Caco-2 (cell line): ENCODE measurements around the gene TMEM143. TPM values are rescaled to one million over a fixed set of nuclear protein-coding genes. Genes with fewer than 3 reads are reported as not detected.

Experiments used
- BruUV-seq: library from RNA; stranded (reverse); fragments of 400-500 nt; replicated peaks from 2 replicates; lab custom pipeline; 2021; lab: Mats Ljungman, UMichigan
- CTCF ChIA-PET: fragments of 300-600 bp; sonication (Branson Sonifier 250); formaldehyde crosslinking; loops from one replicate; lab custom pipeline; 2022; ENCODE audit warnings: antibody characterized with exemption; lab: Charles Lee
- POLR2A ChIA-PET: fragments of 300-600 bp; sonication (Branson Sonifier 250); formaldehyde crosslinking; loops from one replicate; lab custom pipeline; 2022; ENCODE audit warnings: antibody characterized with exemption; lab: Charles Lee
- DNase-seq, 2 experiments: peaks; one replicate each; pipeline versions ENCODE4 v3.0.0 to v3.0.0-alpha.2; 2020 to 2022
- H3K27me3 ChIP-seq: replicated peaks from 2 replicates; pipeline ENCODE4 v1.6.0; 2011; ENCODE audit warnings: low read length; ENCODE audit not compliant: control insufficient read depth, insufficient read depth
- H3K36me3 ChIP-seq: 2 replicates; pipeline ENCODE4 v1.5.1; 2011; ENCODE audit warnings: low read length; ENCODE audit not compliant: control insufficient read depth, insufficient read depth
- H3K4me1 ChIP-seq: fragments of 250-450 bp; sonication (Bioruptor Pico); 2 replicates; pipeline ENCODE4 v1.5.1; 2020; ENCODE audit warnings: mild to moderate bottlenecking
- H3K4me3 ChIP-seq: 2 replicates; pipeline ENCODE4 v1.5.1; 2011; ENCODE audit warnings: low read depth, mild to moderate bottlenecking, control low read depth, low read length
- H3K9me3 ChIP-seq: fragments of 250-450 bp; sonication (Bioruptor Pico); 2 replicates; pipeline ENCODE4 v1.5.1; 2020; ENCODE audit warnings: mild to moderate bottlenecking, moderate library complexity
- H3K27ac Mint-ChIP-seq: one replicate; pipeline ENCODE4 v1.8.0; 2022; ENCODE audit warnings: mixed read lengths; ENCODE audit not compliant: unreplicated experiment
- H3K27me3 Mint-ChIP-seq: one replicate; pipeline ENCODE4 v1.8.0; 2022; ENCODE audit warnings: mixed read lengths; ENCODE audit not compliant: insufficient read depth, unreplicated experiment
- H3K36me3 Mint-ChIP-seq: one replicate; pipeline ENCODE4 v1.8.0; 2022; ENCODE audit warnings: mild to moderate bottlenecking, mixed read lengths; ENCODE audit not compliant: insufficient read depth, unreplicated experiment
- H3K4me1 Mint-ChIP-seq: one replicate; pipeline ENCODE4 v1.8.0; 2022; ENCODE audit warnings: low read depth, mixed read lengths; ENCODE audit not compliant: unreplicated experiment
- H3K4me3 Mint-ChIP-seq: one replicate; pipeline ENCODE4 v1.8.0; 2022; ENCODE audit warnings: mild to moderate bottlenecking, moderate library complexity, mixed read lengths; ENCODE audit not compliant: unreplicated experiment
- H3K9me3 Mint-ChIP-seq: one replicate; pipeline ENCODE4 v1.8.0; 2022; ENCODE audit warnings: mixed read lengths; ENCODE audit not compliant: unreplicated experiment
- CTCF ChIP-seq, 2 experiments: fragments of 200-600 bp in 1 of 2; IDR thresholded peaks; 1 replicate in 1 of 2; 2 replicates in 1 of 2; pipeline versions ENCODE4 v1.5.1 to v1.8.0; 2011 to 2022; ENCODE audit warnings: antibody characterized with exemption in 1 of 2, control low read depth in 1 of 2, inconsistent platforms in 1 of 2, low read depth in 1 of 2, low read length in 1 of 2, mild to moderate bottlenecking in 1 of 2, moderate library complexity in 1 of 2; ENCODE audit not compliant: insufficient read depth in 1 of 2, severe bottlenecking in 1 of 2, unreplicated experiment in 1 of 2
- intact Hi-C: fragments of 100-400 bp; cut with micrococcal nuclease; formaldehyde crosslinking; loops from one replicate; pipeline ENCODE4 v1.10.0; 2022; ENCODE audit not compliant: unreplicated experiment
- total RNA-seq: library from RNA; stranded (reverse); gene quantifications from 2 replicates; pipeline ENCODE4 v1.2.3, GENCODE V29; 2022

Gene TMEM143
- total RNA-seq, 1 experiment from 2014 or later, result 24.4 TPM

GRCh38 chr19:48332662-48333466 lies 30.9 kb downstream of the TMEM143 start:
- POLR2A ChIA-PET, result interaction anchor here (0.6 to 3.2 kb wide), 11 partner anchors 11 to 226 kb away, joined by 3 to 65 read pairs (median 5); partner anchors contain the start of genes GRWD1, KDELR1, SYNGR4 and TMEM143
- BruUV-seq, result no TSS peak
- DNase-seq, result peak; percentile 94 to 98
- Mint-ChIP-seq H3K27ac (peak overlapping the region; percentile 89), H3K4me1 (peaks cover 25% of the 10 kb centered on the region), H3K27me3 (no peaks in the 10 kb centered on the region), H3K36me3 (peaks cover 55% of the 10 kb centered on the region), H3K9me3 (no peaks in the 10 kb centered on the region), H3K4me3 (peak overlapping the region; percentile 80)
- no peaks in the 10 kb centered on the region for H3K9me3 ChIP-seq
- CTCF ChIA-PET, result interaction anchor here (0.7 to 3.2 kb wide), 27 partner anchors 10 to 621 kb away, joined by 3 to 76 read pairs (median 5); partner anchors contain the start of genes GRIN2D, KDELR1, SYNGR4 and TMEM143
- no peaks in the 10 kb centered on the region for H3K27me3 ChIP-seq
- H3K36me3 ChIP-seq, result no peaks in the 10 kb centered on the region
- H3K4me3 ChIP-seq, result peak overlapping the region; percentile 54
- intact Hi-C loops, result loop anchor here (1.0 to 5.0 kb wide), 4 partner anchors 12 to 254 kb away; a partner anchor contains a TSS
- peaks cover 5% of the 10 kb centered on the region for H3K4me1 ChIP-seq
- no peak for TF ChIP-seq CTCF (IDR thresholded peaks at IDR 0.05; ENCODE audit: insufficient read depth in 1 of 2, low read depth in 1 of 2, low read length in 1 of 2, severe bottlenecking in 1 of 2, unreplicated experiment in 1 of 2)

- intact Hi-C loops, result loop anchor here (5.0 kb wide), 2 partner anchors 170 to 255 kb away; no protein-coding TSS in a partner anchor
Measured at GRCh38 chr19:48332351-48332661, 31.4 kb downstream of the TMEM143 start.

More at GRCh38 chr19:48332351-48332661, 31.4 kb downstream of the TMEM143 start:
- DNase-seq, result no peak
- peak overlapping the region; percentile 89 for H3K27ac Mint-ChIP-seq
- no peaks in the 10 kb centered on the region for H3K9me3 Mint-ChIP-seq
- POLR2A ChIA-PET, result interaction anchor here (0.6 to 3.2 kb wide), 8 partner anchors 11 to 226 kb away, joined by 3 to 65 read pairs (median 6); partner anchors contain the start of genes GRWD1, SYNGR4 and TMEM143
- no peaks in the 10 kb centered on the region for H3K9me3 ChIP-seq
- no peaks in the 10 kb centered on the region for H3K27me3 ChIP-seq
- H3K4me1 ChIP-seq, result peaks cover 5% of the 10 kb centered on the region
- peak overlapping the region; percentile 30 for H3K4me3 ChIP-seq
- peak overlapping the region; percentile 80 for H3K4me3 Mint-ChIP-seq
- CTCF ChIA-PET, result interaction anchor here (0.7 to 3.2 kb wide), 18 partner anchors 10 to 622 kb away, joined by 3 to 76 read pairs (median 7); partner anchors contain the start of genes GRIN2D, KDELR1, SYNGR4 and TMEM143
- TF ChIP-seq CTCF (IDR thresholded peaks at IDR 0.05; ENCODE audit: insufficient read depth in 1 of 2, low read depth in 1 of 2, low read length in 1 of 2, severe bottlenecking in 1 of 2, unreplicated experiment in 1 of 2), result no peak
- peaks cover 25% of the 10 kb centered on the region for H3K4me1 Mint-ChIP-seq
- H3K36me3 ChIP-seq, result no peaks in the 10 kb centered on the region
- H3K36me3 Mint-ChIP-seq, result peaks cover 61% of the 10 kb centered on the region
- no peaks in the 10 kb centered on the region for H3K27me3 Mint-ChIP-seq
- BruUV-seq, result TSS peak; percentile 73
